ENCODE results near the gene CNNM4. TPM values are rescaled to one million over a fixed set of nuclear protein-coding genes. Genes with fewer than 3 reads are reported as not detected.

CNNM4 gene
- polyA plus RNA-seq, 1 of the 3 experiments (the other 2 are of a cell fraction): 5.5 TPM

DNA sequence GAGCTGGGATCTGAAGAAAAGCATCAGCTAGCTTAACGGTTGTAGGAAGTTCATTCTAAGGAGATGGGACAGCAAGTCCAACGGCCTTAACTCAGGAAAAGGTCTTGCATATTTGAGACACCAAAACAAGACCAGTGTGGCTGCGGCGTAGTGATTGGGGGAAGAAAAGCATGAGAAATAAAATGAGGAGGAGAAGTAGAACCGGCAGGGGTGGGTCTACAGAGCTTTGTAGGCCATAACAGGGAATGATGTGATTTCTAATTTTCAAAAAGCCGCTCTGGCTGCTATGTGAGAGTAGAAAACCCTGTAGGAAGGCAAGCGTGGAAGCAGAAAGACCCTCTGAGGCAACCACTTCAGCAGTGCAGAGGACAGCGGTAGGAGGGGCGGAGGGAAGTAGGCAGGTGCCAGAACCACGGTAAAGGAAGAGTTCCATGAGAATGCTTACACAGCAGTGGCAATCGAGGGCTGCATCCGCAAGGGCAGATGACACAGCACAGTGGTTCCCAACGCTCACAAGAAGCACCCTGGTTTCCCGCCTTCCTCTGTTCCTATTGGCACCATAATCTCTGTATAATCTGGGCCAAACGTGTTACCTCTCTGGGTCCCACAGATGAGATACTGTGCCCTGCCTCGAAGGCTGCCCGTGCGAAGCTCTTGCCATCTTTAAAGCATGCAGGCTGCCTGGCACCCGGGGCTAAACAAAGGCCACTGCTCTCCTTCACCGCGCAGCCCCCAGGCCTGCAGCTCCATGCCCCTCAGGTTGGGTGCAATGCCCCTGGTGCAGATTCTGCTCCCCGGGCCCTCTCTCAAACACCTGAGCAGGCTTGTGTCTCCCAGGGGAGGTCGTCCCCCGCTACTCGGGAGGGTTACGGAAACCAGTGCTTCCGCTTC is 96.3 kb downstream of the CNNM4 start:
- Histone ChIP-seq H3K27ac (ENCODE audit: low read depth in 2 of 2, low read length in 1 of 2) (peak overlapping the region; percentile 34 to 82; a peak in 3 of 4 replicates), H3K9ac (peak overlapping the region; percentile 83), H3K4me3 (ENCODE audit: low read depth in 2 of 2, low read length in 1 of 2) (peak overlapping the region; percentile 75 to 80), H3K27me3 (ENCODE audit: insufficient read depth) (no peaks in the 10 kb centered on the region), H3K9me3 (no peaks in the 10 kb centered on the region), H3K79me2 (ENCODE audit: insufficient read depth) (peaks cover 32% of the 10 kb centered on the region), H3K36me3 (replicated peaks in 1 of 2; ENCODE audit: control insufficient read depth in 1 of 2, insufficient read depth in 2 of 2, low read length in 1 of 2) (peaks cover 5 to 30% of the 10 kb centered on the region in 2 experiments), H3K4me2 (peak overlapping the region; percentile 93), H2AFZ (ENCODE audit: low read depth) (peak overlapping the region; percentile 91), H3K9me2 (no peaks in the 10 kb centered on the region), H3K4me1 (ENCODE audit: control insufficient read depth in 1 of 2, insufficient read depth in 2 of 2, low read depth in 1 of 2, low read length in 1 of 2) (peaks cover 0 to 18% of the 10 kb centered on the region in 2 experiments; a peak in 1 of 4 replicates), H4K20me1 (ENCODE audit: insufficient read depth) (no peaks in the 10 kb centered on the region), H3F3A (replicated peaks; ENCODE audit: insufficient read depth) (peaks cover 17% of the 10 kb centered on the region)
- TF ChIP-seq RFX5 (IDR thresholded peaks at IDR 0.05; ENCODE audit: low read length) (no peak), MXI1 (IDR thresholded peaks at IDR 0.05; ENCODE audit: low read depth, low read length) (peak; percentile 43; the same call in 1 of the 2 replicates), RCOR1 (IDR thresholded peaks at IDR 0.05; ENCODE audit: low read length) (no peak)
- TF ChIP-seq, protein P1, sequence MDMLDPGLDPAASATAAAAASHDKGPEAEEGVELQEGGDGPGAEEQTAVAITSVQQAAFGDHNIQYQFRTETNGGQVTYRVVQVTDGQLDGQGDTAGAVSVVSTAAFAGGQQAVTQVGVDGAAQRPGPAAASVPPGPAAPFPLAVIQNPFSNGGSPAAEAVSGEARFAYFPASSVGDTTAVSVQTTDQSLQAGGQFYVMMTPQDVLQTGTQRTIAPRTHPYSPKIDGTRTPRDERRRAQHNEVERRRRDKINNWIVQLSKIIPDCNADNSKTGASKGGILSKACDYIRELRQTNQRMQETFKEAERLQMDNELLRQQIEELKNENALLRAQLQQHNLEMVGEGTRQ (IDR thresholded peaks at IDR 0.05; ENCODE audit: borderline replicate concordance, low read depth, low read length): no peak
- TF ChIP-seq, protein P2, sequence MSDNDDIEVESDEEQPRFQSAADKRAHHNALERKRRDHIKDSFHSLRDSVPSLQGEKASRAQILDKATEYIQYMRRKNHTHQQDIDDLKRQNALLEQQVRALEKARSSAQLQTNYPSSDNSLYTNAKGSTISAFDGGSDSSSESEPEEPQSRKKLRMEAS (IDR thresholded peaks at IDR 0.05; ENCODE audit: low read depth): 0 out of 2 replicates have a peak, but pooled peaks have one; percentile 8
- TF ChIP-seq, protein P3, sequence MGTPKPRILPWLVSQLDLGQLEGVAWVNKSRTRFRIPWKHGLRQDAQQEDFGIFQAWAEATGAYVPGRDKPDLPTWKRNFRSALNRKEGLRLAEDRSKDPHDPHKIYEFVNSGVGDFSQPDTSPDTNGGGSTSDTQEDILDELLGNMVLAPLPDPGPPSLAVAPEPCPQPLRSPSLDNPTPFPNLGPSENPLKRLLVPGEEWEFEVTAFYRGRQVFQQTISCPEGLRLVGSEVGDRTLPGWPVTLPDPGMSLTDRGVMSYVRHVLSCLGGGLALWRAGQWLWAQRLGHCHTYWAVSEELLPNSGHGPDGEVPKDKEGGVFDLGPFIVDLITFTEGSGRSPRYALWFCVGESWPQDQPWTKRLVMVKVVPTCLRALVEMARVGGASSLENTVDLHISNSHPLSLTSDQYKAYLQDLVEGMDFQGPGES (IDR thresholded peaks at IDR 0.05; ENCODE audit: low read depth, low read length): no peak
- DNase-seq: no peak
- ChIA-PET CTCF (interaction anchor here (0.5 to 8.1 kb wide), 43 partner anchors 10 to 256 kb away, joined by 3 to 332 read pairs (median 6); partner anchors contain the start of genes ANKRD23, ANKRD36, CNNM3 and SEMA4C), POLR2A (interaction anchor here (0.6 to 2.5 kb wide), 11 partner anchors 11 to 137 kb away, joined by 3 to 27 read pairs (median 6); partner anchors contain the start of genes ANKRD23, CNNM3 and CNNM4)
- 24% methylated on average over 15 of the region's 27 CpGs for WGBS (ENCODE audit: low lambda C conversion rate)

DNA sequence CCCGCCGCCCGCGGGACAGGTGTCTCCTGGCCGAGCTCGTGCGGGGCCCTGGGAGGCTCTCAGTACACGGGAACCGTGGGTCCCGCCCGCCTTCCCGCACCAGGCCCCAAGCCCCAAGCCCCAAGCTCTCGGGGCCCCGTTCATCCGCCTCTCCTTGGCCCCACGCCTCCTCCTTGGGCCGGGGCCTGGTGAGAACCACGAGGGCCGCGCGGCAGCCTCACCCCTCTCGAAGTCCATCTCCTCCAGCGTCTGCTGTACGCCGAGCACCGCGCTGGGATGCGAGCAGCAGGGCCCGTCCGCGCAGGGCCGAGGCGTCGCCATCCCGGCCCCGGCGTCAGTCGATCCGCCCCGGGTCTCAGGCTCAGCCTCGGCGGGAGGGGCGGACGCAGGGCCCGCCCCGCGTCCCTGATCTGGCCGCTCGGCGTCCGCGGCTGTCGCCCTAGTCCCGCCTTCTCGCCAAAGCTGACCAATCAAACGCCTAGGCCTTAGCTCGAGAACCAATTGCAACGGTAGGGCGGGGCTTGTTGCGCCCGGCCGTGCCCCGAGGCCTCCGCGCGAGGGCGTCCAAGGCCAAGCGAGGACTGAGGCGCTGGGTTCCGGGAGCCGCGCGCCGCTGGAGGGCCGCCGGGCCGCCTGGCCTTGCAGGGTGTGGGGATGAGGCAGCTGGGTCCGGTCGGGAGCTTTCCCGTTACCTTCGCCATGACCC is 97.1 kb downstream of the CNNM4 start, which contains the start of gene ANKRD39:
Gene ANKRD39 (minus strand): TSS at position 350 of the 706 bp plus-strand sequence. CDS start 29 bp downstream, at position 321.
- Histone ChIP-seq H3K9ac (peak within 1 kb of the TSS; percentile 83), H3K27me3 (ENCODE audit: insufficient read depth) (no peaks in the 10 kb centered on the region), H3K4me1 (ENCODE audit: control insufficient read depth in 1 of 2, insufficient read depth in 2 of 2, low read depth in 1 of 2, low read length in 1 of 2) (peaks cover 0 to 18% of the 10 kb centered on the region in 2 experiments; a peak in 1 of 4 replicates), H3K27ac (ENCODE audit: low read depth in 2 of 2, low read length in 1 of 2) (peak within 1 kb of the TSS; percentile 41 to 82; a peak in 3 of 4 replicates), H3K9me2 (no peaks in the 10 kb centered on the region), H3F3A (replicated peaks; ENCODE audit: insufficient read depth) (peaks cover 17% of the 10 kb centered on the region), H4K20me1 (ENCODE audit: insufficient read depth) (no peaks in the 10 kb centered on the region), H3K9me3 (no peaks in the 10 kb centered on the region), H3K79me2 (ENCODE audit: insufficient read depth) (peaks cover 32% of the 10 kb centered on the region), H3K4me2 (peak within 1 kb of the TSS; percentile 93), H3K36me3 (replicated peaks in 1 of 2; ENCODE audit: control insufficient read depth in 1 of 2, insufficient read depth in 2 of 2, low read length in 1 of 2) (peaks cover 4 to 29% of the 10 kb centered on the region in 2 experiments), H3K4me3 (ENCODE audit: low read depth in 2 of 2, low read length in 1 of 2) (peak within 1 kb of the TSS; percentile 75 to 80), H2AFZ (ENCODE audit: low read depth) (peak within 1 kb of the TSS; percentile 91)
- DNase-seq: peak; percentile 99
- 0% methylated on average over 6 of the region's 81 CpGs for WGBS (ENCODE audit: low lambda C conversion rate)
- POLR2A ChIA-PET: interaction anchor here (0.6 to 2.5 kb wide), 13 partner anchors 11 to 97 kb away, joined by 3 to 27 read pairs (median 5); partner anchors contain the start of genes ANKRD23, CNNM3 and CNNM4
- CTCF ChIA-PET: interaction anchor here (0.5 to 8.1 kb wide), 47 partner anchors 10 to 255 kb away, joined by 3 to 332 read pairs (median 6); partner anchors contain the start of genes ANKRD23, ANKRD36, CNNM3 and SEMA4C
- TF ChIP-seq, protein P4, sequence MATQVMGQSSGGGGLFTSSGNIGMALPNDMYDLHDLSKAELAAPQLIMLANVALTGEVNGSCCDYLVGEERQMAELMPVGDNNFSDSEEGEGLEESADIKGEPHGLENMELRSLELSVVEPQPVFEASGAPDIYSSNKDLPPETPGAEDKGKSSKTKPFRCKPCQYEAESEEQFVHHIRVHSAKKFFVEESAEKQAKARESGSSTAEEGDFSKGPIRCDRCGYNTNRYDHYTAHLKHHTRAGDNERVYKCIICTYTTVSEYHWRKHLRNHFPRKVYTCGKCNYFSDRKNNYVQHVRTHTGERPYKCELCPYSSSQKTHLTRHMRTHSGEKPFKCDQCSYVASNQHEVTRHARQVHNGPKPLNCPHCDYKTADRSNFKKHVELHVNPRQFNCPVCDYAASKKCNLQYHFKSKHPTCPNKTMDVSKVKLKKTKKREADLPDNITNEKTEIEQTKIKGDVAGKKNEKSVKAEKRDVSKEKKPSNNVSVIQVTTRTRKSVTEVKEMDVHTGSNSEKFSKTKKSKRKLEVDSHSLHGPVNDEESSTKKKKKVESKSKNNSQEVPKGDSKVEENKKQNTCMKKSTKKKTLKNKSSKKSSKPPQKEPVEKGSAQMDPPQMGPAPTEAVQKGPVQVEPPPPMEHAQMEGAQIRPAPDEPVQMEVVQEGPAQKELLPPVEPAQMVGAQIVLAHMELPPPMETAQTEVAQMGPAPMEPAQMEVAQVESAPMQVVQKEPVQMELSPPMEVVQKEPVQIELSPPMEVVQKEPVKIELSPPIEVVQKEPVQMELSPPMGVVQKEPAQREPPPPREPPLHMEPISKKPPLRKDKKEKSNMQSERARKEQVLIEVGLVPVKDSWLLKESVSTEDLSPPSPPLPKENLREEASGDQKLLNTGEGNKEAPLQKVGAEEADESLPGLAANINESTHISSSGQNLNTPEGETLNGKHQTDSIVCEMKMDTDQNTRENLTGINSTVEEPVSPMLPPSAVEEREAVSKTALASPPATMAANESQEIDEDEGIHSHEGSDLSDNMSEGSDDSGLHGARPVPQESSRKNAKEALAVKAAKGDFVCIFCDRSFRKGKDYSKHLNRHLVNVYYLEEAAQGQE (IDR thresholded peaks at IDR 0.05; ENCODE audit: low read depth, low read length): no peak
- TF ChIP-seq EZH2phosphoT487 (IDR thresholded peaks at IDR 0.05; ENCODE audit: borderline replicate concordance, low read depth) (no peak), GABPA (IDR thresholded peaks at IDR 0.05; ENCODE audit: low read depth) (peak; percentile 28; the same call in 1 of the 2 replicates), RFX5 (IDR thresholded peaks at IDR 0.05; ENCODE audit: low read length) (peak; percentile 71), RAD21 (IDR thresholded peaks at IDR 0.05; ENCODE audit: low read length) (peak; percentile 84), SMC3 (IDR thresholded peaks at IDR 0.05; ENCODE audit: low read depth, low read length) (peak; percentile 87), FOXJ3 (CRISPR knock-in tag; IDR thresholded peaks at IDR 0.05) (peak; percentile 66; the same call in 1 of the 2 replicates), RCOR1 (IDR thresholded peaks at IDR 0.05; ENCODE audit: low read length) (peak; percentile 31; the same call in 1 of the 2 replicates), EP300 (IDR thresholded peaks at IDR 0.05; ENCODE audit: borderline replicate concordance in 1 of 2, low read depth in 1 of 2, low read length in 1 of 2) (0 out of 4 replicates have a peak, but pooled peaks have one; percentile 16 to 20), NRF1 (IDR thresholded peaks at IDR 0.05; ENCODE audit: low read depth, low read length) (peak; percentile 46), YY1 (IDR thresholded peaks at IDR 0.05; ENCODE audit: low read depth) (peak; percentile 73; the same call in 1 of the 2 replicates), SIN3A (IDR thresholded peaks at IDR 0.05; ENCODE audit: borderline replicate concordance, low read depth, low read length) (peak; percentile 60; the same call in 1 of the 2 replicates)
